ENCODE results near the gene KRTAP5-8. TPM values are rescaled to one million over a fixed set of nuclear protein-coding genes. Genes with fewer than 3 reads are reported as not detected.
"Not testable (repeated sequence)": the region's sequence is repeated elsewhere in the genome, so short reads cannot be mapped to it uniquely, and the experiment has no call there.

KRTAP5-8 gene
- not detected for total RNA-seq
- long read RNA-seq = 0 reads

- intact Hi-C loops (cut with micrococcal nuclease); DNase-seq; ATAC-seq: not testable (repeated sequence)
These were observed at the start of gene KRTAP5-8 for GRCh38 chr11:71537977-71538665. Gene KRTAP5-8, plus strand, starts transcription at chr11:71538025. Its CDS starts 31 bp downstream, at chr11:71538056.

- intact Hi-C loops (cut with micrococcal nuclease) = no loop called here
- no peak for DNase-seq
- ATAC-seq = no peak
These were observed 49.0 kb upstream of the KRTAP5-8 start for GRCh38 chr11:71488681-71489270.

DNA sequence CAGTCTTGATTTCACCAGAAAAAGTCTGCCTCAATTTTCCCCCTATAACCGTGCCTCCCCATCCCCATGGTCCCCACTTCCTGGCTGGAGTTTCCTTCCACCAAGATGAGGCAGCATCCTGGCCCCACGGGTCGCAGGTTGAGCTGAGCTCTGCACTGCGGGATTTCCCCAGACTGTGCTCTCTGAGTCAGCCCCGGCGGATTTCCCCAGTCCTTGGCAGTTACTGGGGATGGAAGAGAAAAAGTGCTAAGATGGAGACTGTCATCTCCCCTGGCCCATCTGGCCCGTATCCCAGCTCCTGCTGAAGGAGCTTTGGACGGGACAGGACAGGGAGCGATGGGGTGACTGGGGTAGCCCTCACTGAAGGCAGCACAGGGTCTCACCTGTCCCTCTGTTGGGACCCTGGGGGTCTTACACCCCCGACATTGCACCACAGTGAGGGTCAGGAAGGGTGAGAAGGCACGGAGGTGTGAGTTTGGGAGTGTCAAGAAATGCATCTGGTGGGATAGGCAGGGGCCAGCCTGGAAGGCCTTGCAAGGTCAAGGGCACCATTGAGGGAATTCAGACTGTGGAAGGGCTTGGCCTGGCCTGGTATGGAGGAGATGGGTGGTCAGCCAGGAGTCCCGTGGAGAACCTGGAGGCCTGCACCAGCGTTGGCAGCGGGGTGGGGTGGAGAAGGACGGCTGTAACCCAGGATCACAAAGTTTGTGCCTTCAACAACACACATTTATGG, 48.3 kb upstream of the KRTAP5-8 start:
- no peak for ATAC-seq
- DNase-seq = peak; percentile 13
- intact Hi-C loops (cut with micrococcal nuclease) = no loop called here

GRCh38 chr11:71490044-71490730, 47.6 kb upstream of the KRTAP5-8 start:
- peak; percentile 18 for DNase-seq
- intact Hi-C loops (cut with micrococcal nuclease) = no loop called here
- ATAC-seq = no peak

DNA sequence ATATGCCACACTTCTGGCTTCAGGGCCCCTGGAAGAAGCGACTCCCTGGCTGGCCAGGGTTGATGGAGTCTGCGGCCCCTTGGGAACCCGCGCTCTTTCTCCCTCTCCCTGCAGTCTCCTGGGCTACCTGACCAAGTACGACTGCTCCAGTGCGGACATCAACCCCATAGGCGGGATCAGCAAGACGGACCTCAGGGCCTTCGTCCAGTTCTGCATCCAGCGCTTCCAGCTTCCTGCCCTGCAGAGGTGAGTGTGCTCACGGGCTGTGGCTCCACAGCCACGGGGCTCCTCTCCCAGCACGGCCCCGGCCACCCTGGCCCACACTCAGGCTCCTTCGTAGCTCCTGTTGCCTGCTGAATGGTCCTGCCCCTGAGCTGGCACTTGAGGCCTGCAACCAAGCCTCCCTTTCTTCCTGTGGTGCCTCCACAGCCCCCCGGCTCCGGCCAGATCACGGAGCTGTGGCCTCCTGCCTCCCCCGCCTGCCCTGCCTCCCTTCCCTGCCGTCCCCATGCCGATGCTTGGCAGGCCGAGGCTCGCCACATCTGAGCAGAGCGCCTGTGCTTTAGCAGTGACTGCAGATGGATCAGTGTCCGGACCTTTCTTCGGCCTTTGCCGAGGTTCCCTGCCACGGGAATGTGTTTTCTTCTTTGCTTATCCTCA, 47.0 kb upstream of the KRTAP5-8 start:
- DNase-seq = peak; percentile 16
- intact Hi-C loops (cut with micrococcal nuclease) = no loop called here
- ATAC-seq = no peak

DNA sequence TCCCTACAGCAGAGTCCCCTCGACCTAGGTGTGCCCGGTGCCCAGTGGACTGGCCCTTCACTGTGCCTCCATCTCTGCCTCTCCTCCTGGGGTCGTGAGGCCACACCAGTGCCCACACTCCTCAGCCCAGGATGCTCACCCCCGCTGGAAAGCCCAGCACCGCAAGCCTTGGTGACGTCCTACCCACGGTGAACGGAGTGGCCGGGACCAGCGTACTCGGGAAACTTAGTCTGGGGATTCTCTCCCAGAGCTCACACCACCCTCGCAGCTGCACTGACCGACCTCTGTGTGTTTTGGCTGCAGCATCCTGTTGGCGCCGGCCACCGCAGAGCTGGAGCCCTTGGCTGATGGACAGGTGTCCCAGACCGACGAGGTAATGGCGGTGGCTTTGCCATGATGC, 46.3 kb upstream of the KRTAP5-8 start:
- DNase-seq (peak; percentile 12), ATAC-seq (no peak)
- intact Hi-C loops (cut with micrococcal nuclease) = no loop called here

DNA sequence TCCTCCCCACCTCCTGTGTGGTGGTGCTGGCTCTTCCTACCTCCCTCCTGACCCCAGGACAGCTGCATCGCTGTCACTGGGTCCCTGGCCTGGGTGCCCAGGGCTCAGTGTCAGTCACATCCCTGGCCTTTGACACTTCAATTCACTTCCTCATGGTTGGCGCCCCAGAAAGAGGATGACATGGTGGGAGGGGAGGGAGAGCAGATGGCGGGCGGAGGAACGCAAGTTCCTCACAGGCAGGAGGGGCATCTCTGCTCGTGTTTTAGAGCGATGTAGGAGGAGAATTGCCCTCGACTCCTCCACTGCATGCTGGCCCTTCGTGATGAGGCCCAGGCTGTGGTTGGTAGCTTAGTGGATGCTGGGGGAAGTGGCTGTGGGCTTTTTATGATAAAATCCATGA, 45.9 kb upstream of the KRTAP5-8 start:
- DNase-seq = no peak
- intact Hi-C loops (cut with micrococcal nuclease) = no loop called here
- no peak for ATAC-seq

DNA sequence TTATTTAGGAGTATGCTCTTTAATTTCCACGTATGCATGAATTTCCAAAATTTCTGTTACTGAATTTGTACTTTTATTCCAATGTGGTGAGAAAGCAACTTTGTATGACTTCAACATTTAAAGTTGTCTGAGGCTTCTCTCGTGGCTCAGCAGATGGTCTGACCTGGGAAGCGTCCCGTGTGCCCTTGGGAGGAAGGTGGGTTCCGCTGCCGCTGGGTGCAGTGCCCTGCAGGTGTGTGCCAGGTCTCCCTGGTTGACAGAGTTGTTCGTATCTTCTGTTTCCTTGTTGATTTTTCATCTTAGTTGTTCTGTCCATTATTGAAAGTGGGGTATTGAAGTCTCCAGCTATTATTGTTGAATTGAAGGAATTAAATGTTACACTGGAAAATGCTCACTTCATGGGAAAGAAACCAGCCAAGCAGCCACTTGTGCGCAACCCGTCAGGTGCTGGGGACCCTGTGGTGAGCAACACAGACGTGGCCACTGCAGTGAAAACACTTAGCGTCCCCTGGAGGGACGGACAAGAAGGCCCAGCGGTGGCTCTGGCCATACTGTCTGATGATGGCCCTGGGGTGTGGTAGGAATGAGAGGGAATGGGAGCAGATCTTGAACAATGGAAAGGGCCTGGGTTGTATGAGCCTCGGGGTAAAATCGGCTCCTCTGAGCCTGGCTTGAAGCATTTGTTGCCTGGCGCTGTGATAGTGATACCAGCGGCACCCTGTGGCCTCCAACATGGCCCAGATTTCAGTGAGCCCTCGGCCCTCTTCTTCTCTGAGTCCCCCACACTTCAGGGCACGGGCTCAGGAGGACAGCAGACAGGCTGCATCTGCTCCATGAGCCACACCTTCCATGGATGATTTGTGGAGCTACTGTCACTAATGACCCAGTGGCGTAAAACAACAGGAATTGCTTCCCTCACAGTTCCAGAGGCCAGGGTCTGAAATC, 42.3 kb upstream of the KRTAP5-8 start:
- DNase-seq (peak; percentile 7), ATAC-seq (no peak)
- intact Hi-C loops (cut with micrococcal nuclease) = no loop called here

DNA sequence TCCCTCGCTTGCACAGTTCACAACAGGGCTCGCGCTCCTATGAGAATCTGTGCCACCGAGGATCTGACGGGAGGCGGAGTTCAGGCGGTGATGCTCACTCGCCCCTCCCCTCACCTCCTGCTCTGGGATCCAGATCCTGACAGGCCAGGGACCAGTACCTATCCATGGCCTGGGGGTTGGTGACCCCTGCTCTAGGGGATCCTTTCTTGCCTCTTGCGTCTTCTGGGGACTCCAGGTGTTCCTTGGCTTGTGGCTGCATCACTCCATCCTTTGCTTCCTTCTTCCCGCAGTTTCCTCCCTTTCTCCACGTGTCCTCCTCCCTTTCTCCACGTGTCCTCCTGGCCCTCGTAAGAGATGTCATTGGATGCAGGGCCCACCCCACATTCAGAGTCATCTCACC, 41.4 kb upstream of the KRTAP5-8 start:
- no peak for DNase-seq
- no peak for ATAC-seq
- intact Hi-C loops (cut with micrococcal nuclease) = no loop called here

DNA sequence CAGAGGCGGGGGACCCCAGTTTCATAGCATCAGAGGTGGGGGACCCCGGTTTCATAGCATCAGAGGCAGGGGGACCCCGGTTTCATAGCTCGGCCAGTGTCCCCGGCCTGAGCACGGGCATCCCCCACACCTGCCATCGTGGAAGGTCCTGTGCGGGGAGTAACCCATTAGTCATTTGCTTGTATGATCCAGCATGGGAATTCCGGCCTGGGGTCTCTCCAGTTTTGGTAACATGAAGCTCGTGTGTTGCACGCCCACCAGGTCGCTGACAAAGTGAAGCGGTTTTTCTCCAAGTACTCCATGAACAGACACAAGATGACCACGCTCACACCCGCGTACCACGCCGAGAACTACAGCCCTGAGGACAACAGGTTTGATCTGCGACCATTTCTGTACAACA, 39.7 kb upstream of the KRTAP5-8 start:
- DNase-seq = peak; percentile 7
- no peak for ATAC-seq
- intact Hi-C loops (cut with micrococcal nuclease) = no loop called here

- DNase-seq = peak; percentile 22
- ATAC-seq = peak; percentile 55
- intact Hi-C loops (cut with micrococcal nuclease) = no loop called here
These were observed 38.7 kb upstream of the KRTAP5-8 start for GRCh38 chr11:71499125-71499524.

DNA sequence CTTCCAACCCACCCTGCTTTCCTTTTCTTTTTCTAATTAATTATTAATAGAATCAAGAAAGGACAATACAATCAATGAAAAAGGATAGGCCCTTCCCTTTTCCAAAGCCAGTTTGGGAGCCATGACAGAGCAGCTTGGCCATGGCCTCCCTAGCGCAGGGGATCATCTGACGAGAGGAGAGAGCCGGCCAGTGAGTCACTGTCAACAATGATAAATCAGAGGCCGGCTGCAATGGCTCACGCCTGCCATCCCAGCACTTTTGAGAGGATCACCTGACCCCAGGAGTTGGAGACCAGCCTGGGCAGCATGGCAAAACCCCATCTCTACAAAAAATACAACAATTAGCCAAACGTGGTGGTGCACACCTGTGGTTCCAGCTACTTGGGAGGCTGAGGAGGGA, 38.3 kb upstream of the KRTAP5-8 start:
- ATAC-seq (no peak), DNase-seq (peak; percentile 6)
- intact Hi-C loops (cut with micrococcal nuclease) = no loop called here

DNA sequence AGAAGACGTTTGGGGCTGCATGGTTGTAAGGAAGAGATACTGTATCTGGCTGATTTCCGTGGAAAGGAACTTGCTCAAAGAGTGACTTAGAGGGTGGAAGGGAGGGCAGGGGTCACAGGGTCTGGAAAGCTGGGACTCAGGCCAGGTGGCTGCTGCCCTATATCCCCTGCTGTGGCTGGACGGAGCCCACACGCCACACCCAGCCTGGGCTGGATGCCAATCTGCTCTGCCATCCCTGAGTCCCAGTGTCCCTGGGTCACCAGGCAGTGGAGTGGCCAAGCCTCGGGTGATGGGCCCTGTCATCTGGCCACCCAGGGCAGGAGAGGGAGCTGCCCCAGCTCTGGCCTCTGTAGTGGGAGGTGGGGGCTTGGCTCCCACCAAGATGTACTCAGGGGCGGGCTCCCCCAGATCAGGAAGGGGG, 37.2 kb upstream of the KRTAP5-8 start:
- DNase-seq = peak; percentile 68
- peak; percentile 87 for ATAC-seq
- intact Hi-C loops (cut with micrococcal nuclease) = no loop called here

- DNase-seq (peak; percentile 20), ATAC-seq (no peak)
- intact Hi-C loops (cut with micrococcal nuclease) = no loop called here
These were observed 36.5 kb upstream of the KRTAP5-8 start for GRCh38 chr11:71501071-71501985.

GRCh38 chr11:71502026-71502425, 35.8 kb upstream of the KRTAP5-8 start:
- intact Hi-C loops (cut with micrococcal nuclease) = no loop called here
- DNase-seq (no peak), ATAC-seq (no peak)

DNA sequence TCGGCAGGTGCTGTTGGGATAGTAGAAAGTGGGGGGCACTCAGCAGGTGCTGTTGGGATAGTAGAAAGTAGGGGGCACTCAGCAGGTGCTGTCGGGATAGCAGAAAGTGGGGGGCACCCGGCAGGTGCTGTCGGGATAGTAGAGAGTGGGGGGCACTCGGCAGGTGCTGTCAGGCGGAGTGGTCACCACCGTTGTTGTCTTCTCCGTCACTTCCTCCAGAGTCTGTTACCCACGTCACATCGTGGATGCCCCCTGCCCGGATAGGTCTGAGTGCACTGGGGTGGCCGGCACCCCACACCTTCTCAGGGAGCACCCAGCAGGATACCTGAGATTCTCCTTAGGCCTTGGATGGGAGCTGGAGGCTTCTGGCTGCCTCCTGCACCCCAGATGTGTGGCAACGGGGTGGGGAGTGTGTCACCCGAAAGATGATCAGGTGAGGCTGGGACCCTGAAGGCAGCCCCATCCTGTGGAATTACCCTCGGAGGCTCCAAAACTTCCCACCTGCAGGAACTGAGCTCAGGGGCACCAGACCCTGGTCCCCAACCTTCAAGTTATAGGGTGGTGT, 34.9 kb upstream of the KRTAP5-8 start:
- DNase-seq (peak; percentile 10), ATAC-seq (no peak)
- intact Hi-C loops (cut with micrococcal nuclease) = no loop called here

GRCh38 chr11:71504531-71504930, 33.3 kb upstream of the KRTAP5-8 start:
- no peak for DNase-seq
- intact Hi-C loops (cut with micrococcal nuclease) = no loop called here

More at GRCh38 chr11:71504531-71504930, 33.3 kb upstream of the KRTAP5-8 start:
- no peak for ATAC-seq
